ENCODE data around the gene HNRNPH1. TPM values are rescaled to one million over a fixed set of nuclear protein-coding genes. Genes with fewer than 3 reads are reported as not detected.

The HNRNPH1 gene
- total and polyA plus RNA-seq, 4 donors = 102 to 583 (median 348) TPM

GRCh38 chr5:179588166-179588565 lies 35.3 kb downstream of the HNRNPH1 start:
- no peak for DNase-seq (ENCODE audit: low spot score)
- TF ChIP-seq, protein P1, sequence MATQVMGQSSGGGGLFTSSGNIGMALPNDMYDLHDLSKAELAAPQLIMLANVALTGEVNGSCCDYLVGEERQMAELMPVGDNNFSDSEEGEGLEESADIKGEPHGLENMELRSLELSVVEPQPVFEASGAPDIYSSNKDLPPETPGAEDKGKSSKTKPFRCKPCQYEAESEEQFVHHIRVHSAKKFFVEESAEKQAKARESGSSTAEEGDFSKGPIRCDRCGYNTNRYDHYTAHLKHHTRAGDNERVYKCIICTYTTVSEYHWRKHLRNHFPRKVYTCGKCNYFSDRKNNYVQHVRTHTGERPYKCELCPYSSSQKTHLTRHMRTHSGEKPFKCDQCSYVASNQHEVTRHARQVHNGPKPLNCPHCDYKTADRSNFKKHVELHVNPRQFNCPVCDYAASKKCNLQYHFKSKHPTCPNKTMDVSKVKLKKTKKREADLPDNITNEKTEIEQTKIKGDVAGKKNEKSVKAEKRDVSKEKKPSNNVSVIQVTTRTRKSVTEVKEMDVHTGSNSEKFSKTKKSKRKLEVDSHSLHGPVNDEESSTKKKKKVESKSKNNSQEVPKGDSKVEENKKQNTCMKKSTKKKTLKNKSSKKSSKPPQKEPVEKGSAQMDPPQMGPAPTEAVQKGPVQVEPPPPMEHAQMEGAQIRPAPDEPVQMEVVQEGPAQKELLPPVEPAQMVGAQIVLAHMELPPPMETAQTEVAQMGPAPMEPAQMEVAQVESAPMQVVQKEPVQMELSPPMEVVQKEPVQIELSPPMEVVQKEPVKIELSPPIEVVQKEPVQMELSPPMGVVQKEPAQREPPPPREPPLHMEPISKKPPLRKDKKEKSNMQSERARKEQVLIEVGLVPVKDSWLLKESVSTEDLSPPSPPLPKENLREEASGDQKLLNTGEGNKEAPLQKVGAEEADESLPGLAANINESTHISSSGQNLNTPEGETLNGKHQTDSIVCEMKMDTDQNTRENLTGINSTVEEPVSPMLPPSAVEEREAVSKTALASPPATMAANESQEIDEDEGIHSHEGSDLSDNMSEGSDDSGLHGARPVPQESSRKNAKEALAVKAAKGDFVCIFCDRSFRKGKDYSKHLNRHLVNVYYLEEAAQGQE (IDR thresholded peaks at IDR 0.05) = no peak
- TF ChIP-seq YY1 (IDR thresholded peaks at IDR 0.05) (no peak), FOXA1 (IDR thresholded peaks at IDR 0.05) (no peak), MAX (IDR thresholded peaks at IDR 0.05) (no peak), RAD21 (IDR thresholded peaks at IDR 0.05) (no peak)
- peaks cover 3 to 44% (median 33%) of the 10 kb centered on the region in 4 donors for H3K36me3 ChIP-seq (ENCODE audit: control insufficient read depth in 4 of 4, insufficient read depth in 3 of 4, low read depth in 1 of 4, low read length in 3 of 4)
- WGBS = 95% methylated on average over 3 of the region's 3 CpGs
- H3K9me3 ChIP-seq (ENCODE audit: control insufficient read depth in 4 of 4, low read length in 3 of 4) = no peaks in the 10 kb centered on the region
- no peak overlapping the region for H3K9ac ChIP-seq (ENCODE audit: low read depth in 1 of 2, low read length in 2 of 2)
- H3K27ac ChIP-seq (ENCODE audit: low read depth in 1 of 2, low read length in 2 of 2) = no peak overlapping the region
- H3K4me1 ChIP-seq (ENCODE audit: control insufficient read depth in 4 of 4, insufficient read depth in 4 of 4, low read length in 3 of 4) = peaks cover 0 to 5% (median 0%) of the 10 kb centered on the region in 4 donors
- no peak overlapping the region for H3K4me3 ChIP-seq (ENCODE audit: low read depth in 1 of 3, low read length in 3 of 3)
- H3K27me3 ChIP-seq (ENCODE audit: control insufficient read depth in 4 of 4, insufficient read depth in 4 of 4, low read length in 3 of 4) = no peaks in the 10 kb centered on the region

DNA sequence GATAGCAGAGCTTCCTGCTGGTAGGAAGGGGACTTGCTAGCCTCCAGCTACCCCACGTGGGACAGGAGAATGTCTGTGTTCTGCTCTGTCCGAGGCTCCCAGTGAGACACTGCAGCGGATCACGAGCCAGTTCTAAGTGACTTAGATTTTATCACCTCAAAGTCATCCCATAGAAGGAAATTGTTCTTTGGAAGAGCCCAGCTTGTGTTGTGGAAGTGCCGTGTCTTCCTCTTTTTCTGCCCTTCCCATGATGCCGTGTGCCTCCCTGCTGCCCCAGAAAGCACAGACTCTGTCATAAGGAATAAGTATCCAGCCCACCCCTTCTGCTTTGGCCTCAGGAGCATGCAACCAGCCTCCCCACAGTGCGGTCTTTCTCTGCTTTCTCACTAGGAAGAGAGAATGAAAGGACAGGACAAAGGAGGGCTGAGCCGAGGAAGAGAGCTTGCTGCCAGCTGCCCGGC lies 37.5 kb downstream of the HNRNPH1 start:
- peaks cover 5 to 38% (median 30%) of the 10 kb centered on the region in 4 donors for H3K36me3 ChIP-seq (ENCODE audit: control insufficient read depth in 4 of 4, insufficient read depth in 3 of 4, low read depth in 1 of 4, low read length in 3 of 4)
- no peaks in the 10 kb centered on the region for H3K9me3 ChIP-seq (ENCODE audit: control insufficient read depth in 4 of 4, low read length in 3 of 4)
- no peaks in the 10 kb centered on the region for H3K27me3 ChIP-seq (ENCODE audit: control insufficient read depth in 4 of 4, insufficient read depth in 4 of 4, low read length in 3 of 4)
- no peak for TF ChIP-seq GABPA (IDR thresholded peaks at IDR 0.05 in 1 of 2, conservative IDR thresholded peaks at IDR 0.05 in 1 of 2)
- TF ChIP-seq FOXA2 (IDR thresholded peaks at IDR 0.05) = no peak
- TF ChIP-seq MAX (IDR thresholded peaks at IDR 0.05) = no peak
- no peak for TF ChIP-seq RAD21 (IDR thresholded peaks at IDR 0.05)
- TF ChIP-seq RXRA (IDR thresholded peaks at IDR 0.05) = no peak
- TF ChIP-seq ZBTB33 (IDR thresholded peaks at IDR 0.05) = no peak
- no peak for TF ChIP-seq FOXA1 (IDR thresholded peaks at IDR 0.05)
- TF ChIP-seq CTCF (IDR thresholded peaks at IDR 0.05; ENCODE audit: low read depth, low read length, missing input control) = no peak
- TF ChIP-seq EGR1 (IDR thresholded peaks at IDR 0.05; ENCODE audit: low read depth in 2 of 2) = no peak
- TF ChIP-seq, protein P1 (IDR thresholded peaks at IDR 0.05) = no peak
- H3K4me1 ChIP-seq (ENCODE audit: control insufficient read depth in 4 of 4, insufficient read depth in 4 of 4, low read length in 3 of 4) = peaks cover 0 to 5% (median 0%) of the 10 kb centered on the region in 4 donors
- H3K27ac ChIP-seq (ENCODE audit: low read depth in 1 of 2, low read length in 2 of 2) = no peak overlapping the region
- no peak overlapping the region for H3K4me3 ChIP-seq (ENCODE audit: low read depth in 1 of 3, low read length in 3 of 3)
- DNase-seq (ENCODE audit: low spot score) = no peak
- WGBS = 81% methylated on average over 9 of the region's 9 CpGs
- H3K9ac ChIP-seq (ENCODE audit: low read depth in 1 of 2, low read length in 2 of 2) = no peak overlapping the region

Measured in liver (tissue), 9 donors.